ENCODE data around the gene MAN2B1. TPM values are rescaled to one million over a fixed set of nuclear protein-coding genes. Genes with fewer than 3 reads are reported as not detected.

The MAN2B1 gene
- total and polyA plus RNA-seq, 2 of the 8 experiments (the other 6 are each of a cell fraction or from before 2014, with no cell fraction given): 55.3 to 76.3 TPM

- peaks cover 3 to 20% of the 10 kb centered on the region in 2 experiments for H4K20me1 ChIP-seq (replicated peaks in 1 of 2; ENCODE audit: control insufficient read depth in 1 of 2, insufficient read depth in 2 of 2, low read length in 2 of 2)
- H2AK5ac ChIP-seq (ENCODE audit: low read depth, low read length): no peak overlapping the region
- H3K9ac ChIP-seq (replicated peaks in 1 of 4; ENCODE audit: extremely low read depth in 1 of 4, low read depth in 3 of 4, low read length in 3 of 4): no peak overlapping the region
- H3K79me1 ChIP-seq (ENCODE audit: low read depth, low read length): peaks cover 9% of the 10 kb centered on the region; the same call in 1 of the 2 replicates
- peak overlapping the region; percentile 43; the same call in 1 of the 2 replicates for H4K8ac ChIP-seq (ENCODE audit: extremely low read depth, insufficient read depth, low read length)
- no peak overlapping the region for H3K18ac ChIP-seq (ENCODE audit: extremely low read depth, low read length)
- H3K36me3 ChIP-seq (ENCODE audit: control insufficient read depth in 2 of 4, insufficient read depth in 4 of 4, low read length in 3 of 4): peaks cover 36 to 57% (median 52%) of the 10 kb centered on the region in 4 experiments
- H3K4me3 ChIP-seq (ENCODE audit: extremely low read depth in 1 of 4, insufficient read depth in 2 of 4, low read depth in 3 of 4, low read length in 4 of 4): no peak overlapping the region
- H2BK12ac ChIP-seq (ENCODE audit: low read depth, low read length): no peak overlapping the region
- 96% methylated on average over 12 of the region's 12 CpGs; no CpG with 5 or more reads in 1 of the 2 experiments for WGBS, 2 experiments (ENCODE audit: extremely low coverage in 1 of 2, insufficient coverage in 1 of 2, insufficient read length in 1 of 2, insufficient replicate concordance in 2 of 2, low coverage in 1 of 2, low lambda C conversion rate in 2 of 2, missing lambda C conversion rate in 1 of 2)
- H4K5ac ChIP-seq (ENCODE audit: insufficient read length, low read depth, low read length): no peak overlapping the region
- no peak overlapping the region for H2BK20ac ChIP-seq (ENCODE audit: low read length)
- H3K14ac ChIP-seq (ENCODE audit: insufficient read length): no peak overlapping the region
- CTCF ChIA-PET (ENCODE audit: partially characterized antibody): interaction anchor here (0.6 to 3.5 kb wide), 15 partner anchors 9 to 171 kb away, joined by 3 to 20 read pairs (median 4); partner anchors contain the start of genes MAN2B1 and WDR83
- H3K4me2 ChIP-seq (ENCODE audit: insufficient read depth in 1 of 2, low read depth in 2 of 2, low read length in 2 of 2): no peak overlapping the region
- H3K27me3 ChIP-seq (replicated peaks in 1 of 4; ENCODE audit: control insufficient read depth in 3 of 4, extremely low read depth in 1 of 4, insufficient read depth in 3 of 4, low read length in 3 of 4): no peaks in the 10 kb centered on the region
- H2AFZ ChIP-seq (ENCODE audit: low read length): no peak overlapping the region
- H3K4ac ChIP-seq (replicated peaks; ENCODE audit: insufficient read length, low read depth, low read length): no peak overlapping the region
- no peaks in the 10 kb centered on the region for H3K23me2 ChIP-seq (ENCODE audit: low read depth, low read length)
- peaks cover 0 to 11% of the 10 kb centered on the region in 2 experiments; a peak in 2 of 4 replicates for H3K79me2 ChIP-seq (ENCODE audit: control insufficient read depth in 1 of 2, insufficient read depth in 2 of 2, low read length in 2 of 2)
- POLR2A ChIA-PET (ENCODE audit: partially characterized antibody): interaction anchor here (0.6 to 6.4 kb wide), 11 partner anchors 8 to 102 kb away, joined by 3 to 93 read pairs (median 5); partner anchors contain the start of genes FBXW9, MAN2B1 and WDR83
- H3K27ac ChIP-seq (ENCODE audit: low read depth, low read length): no peak overlapping the region
- H3K56ac ChIP-seq (replicated peaks; ENCODE audit: insufficient read length, low read depth, low read length): no peak overlapping the region
- no peak overlapping the region for H2BK15ac ChIP-seq (ENCODE audit: low read length)
- no peak overlapping the region for H2BK120ac ChIP-seq (replicated peaks; ENCODE audit: low read depth, low read length)
- FAIRE-seq: no peak
- H4K91ac ChIP-seq (replicated peaks; ENCODE audit: insufficient read length, low read length): no peak overlapping the region
- H3K9me3 ChIP-seq (ENCODE audit: insufficient read depth in 2 of 2, low read depth in 1 of 2, low read length in 1 of 2): no peaks in the 10 kb centered on the region; a peak in 1 of 4 replicates
- no peak overlapping the region for H2BK5ac ChIP-seq (ENCODE audit: low read depth, low read length)
- no peak overlapping the region for H3K23ac ChIP-seq (ENCODE audit: insufficient read length)
- no peaks in the 10 kb centered on the region; a peak in 1 of 7 replicates for H3K4me1 ChIP-seq (replicated peaks in 1 of 4; ENCODE audit: control insufficient read depth in 3 of 4, insufficient read depth in 4 of 4, low read length in 3 of 4)
- DNase-seq (ENCODE audit: low read depth in 1 of 2, low spot score in 2 of 2): no peak
- TF ChIP-seq HDAC2 (IDR thresholded peaks at IDR 0.05; ENCODE audit: borderline replicate concordance in 1 of 2, low read depth in 2 of 2, low read length in 2 of 2) (no peak), POLR2AphosphoS5 (IDR thresholded peaks at IDR 0.05; ENCODE audit: low read depth, low read length) (no peak), TAF1 (IDR thresholded peaks at IDR 0.05; ENCODE audit: low read depth, low read length) (no peak), KDM1A (IDR thresholded peaks at IDR 0.05; ENCODE audit: borderline replicate concordance, low read length) (no peak), RBBP5 (IDR thresholded peaks at IDR 0.05; ENCODE audit: borderline replicate concordance, low read depth, low read length) (no peak), RXRA (IDR thresholded peaks at IDR 0.05; ENCODE audit: insufficient read depth, low read depth, low read length) (no peak), CTBP2 (IDR thresholded peaks at IDR 0.05; ENCODE audit: borderline replicate concordance, insufficient read depth, insufficient read length, low read length) (no peak), CTCF (IDR thresholded peaks at IDR 0.05; ENCODE audit: control extremely low read depth in 1 of 3, insufficient read depth in 1 of 3, low read depth in 1 of 3, low read length in 3 of 3) (no peak), FOSL1 (IDR thresholded peaks at IDR 0.05; ENCODE audit: insufficient read depth, low read depth, low read length) (no peak), ASH2L (IDR thresholded peaks at IDR 0.05; ENCODE audit: low read length) (no peak), CEBPB (IDR thresholded peaks at IDR 0.05; ENCODE audit: low read depth, low read length) (no peak)
These were observed 10.4 kb upstream of the MAN2B1 start for GRCh38 chr19:12676928-12677327.
